HTR-8/SVneo (cell line): ENCODE data around the gene RNPEPL1.

ENCODE experiments used
- DNase-seq: peaks from one replicate; pipeline ENCODE4 v3.0.0; 2011; ENCODE audit warnings: low spot score, mixed read lengths; ENCODE audit not compliant: insufficient read length
- FAIRE-seq: peaks from 2 replicates; lab custom pipeline; 2011; peaks lifted over from hg19 to GRCh38; lab: Jason Lieb, UNC

The RNPEPL1 gene

GRCh38 chr2:240620149-240620731, 52.0 kb downstream of the RNPEPL1 start:
- DNase-seq (no peak), FAIRE-seq (no peak)

GRCh38 chr2:240620859-240621258, 52.6 kb downstream of the RNPEPL1 start:
- FAIRE-seq (no peak), DNase-seq (no peak)

DNA sequence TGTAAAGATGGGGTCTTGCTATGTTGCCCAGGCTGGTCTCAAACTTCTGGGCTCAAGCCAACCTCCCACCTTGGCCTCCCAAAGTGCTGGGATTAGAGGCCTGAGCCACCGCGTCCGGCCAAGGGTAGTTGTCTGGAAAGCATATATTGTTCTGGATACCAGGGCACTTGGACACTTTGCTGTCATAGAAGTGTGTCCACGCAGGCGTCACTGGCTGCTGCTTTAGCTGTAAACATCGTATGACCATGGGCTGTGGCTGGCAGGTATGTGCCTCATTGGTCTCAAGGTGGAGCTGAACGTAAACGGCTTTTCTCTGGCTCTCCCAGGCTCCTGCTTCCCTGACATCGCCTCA, 53.8 kb downstream of the RNPEPL1 start:
- no peak for FAIRE-seq
- DNase-seq = no peak

GRCh38 chr2:240622531-240623235, 54.4 kb downstream of the RNPEPL1 start:
- FAIRE-seq (no peak), DNase-seq (no peak)

DNA sequence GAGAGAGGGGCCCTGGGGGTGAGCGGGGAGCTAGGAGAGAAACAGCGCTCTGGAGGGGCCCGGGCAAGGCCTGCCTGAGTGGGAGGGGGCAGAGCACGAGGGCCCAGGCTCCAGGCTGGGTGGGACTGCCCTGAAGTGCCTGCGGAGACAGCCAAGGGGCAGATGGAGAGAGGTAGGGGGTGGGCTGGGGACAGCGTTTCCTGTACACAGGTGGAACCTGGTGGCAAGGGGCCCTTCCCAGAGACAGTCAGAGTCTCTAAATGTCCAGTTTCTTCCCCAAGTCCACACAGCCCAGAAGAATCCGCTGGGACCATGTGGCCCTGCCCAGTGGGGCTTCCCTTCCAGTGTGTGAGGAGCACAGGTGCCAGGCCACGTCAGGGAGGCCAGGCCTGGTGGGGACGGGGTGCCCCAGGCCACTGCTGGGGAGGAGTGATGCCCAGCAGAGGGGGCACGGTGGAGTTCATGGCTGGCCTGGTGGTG, 55.3 kb downstream of the RNPEPL1 start:
- FAIRE-seq (no peak), DNase-seq (no peak)

DNA sequence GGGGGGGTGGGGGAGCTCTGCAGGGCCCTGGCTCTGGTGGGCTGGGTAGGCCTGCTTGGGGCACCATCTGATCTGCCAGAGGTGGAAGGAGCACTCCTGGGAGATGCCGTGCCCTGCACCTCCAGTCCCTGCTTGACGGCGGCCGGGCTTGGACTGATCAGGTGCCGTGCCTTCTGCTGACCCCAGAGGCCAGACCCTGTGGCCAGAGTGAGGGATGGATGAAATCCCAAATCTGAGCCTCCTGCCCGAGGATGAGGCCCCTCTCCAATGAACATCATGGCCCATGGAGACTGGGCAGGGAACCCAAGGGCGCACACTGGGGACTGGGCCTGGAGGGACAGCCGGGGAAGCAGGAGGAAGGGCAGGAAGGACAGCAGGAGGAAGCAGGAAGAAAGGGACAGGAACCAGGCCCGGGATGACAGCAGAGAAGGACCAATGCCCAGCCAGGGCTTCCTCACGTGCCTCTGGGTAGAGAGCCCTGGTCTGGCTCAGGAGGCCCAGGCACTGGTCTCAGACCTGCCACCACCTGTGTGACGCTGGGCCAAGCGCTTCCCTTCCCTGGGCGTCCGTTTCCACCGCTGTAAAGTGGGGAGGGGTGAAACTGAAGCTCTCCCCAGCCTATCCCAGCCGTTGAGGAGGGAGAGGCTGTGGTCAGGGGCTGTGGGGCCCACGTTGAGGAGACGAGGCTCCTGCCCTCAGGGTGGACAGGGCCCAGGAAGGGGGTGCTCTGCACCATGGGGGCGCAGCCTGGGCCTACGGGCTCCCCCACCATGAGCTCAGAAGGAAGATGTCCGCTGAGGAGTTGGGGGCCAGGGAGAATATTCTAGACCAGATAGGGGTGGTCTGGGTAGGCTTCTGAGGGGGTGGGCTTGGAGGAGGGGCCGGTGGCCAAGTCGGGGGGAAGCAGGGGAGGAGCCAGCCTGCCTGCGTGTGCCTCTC, 56.0 kb downstream of the RNPEPL1 start:
- FAIRE-seq (no peak), DNase-seq (no peak)

DNA sequence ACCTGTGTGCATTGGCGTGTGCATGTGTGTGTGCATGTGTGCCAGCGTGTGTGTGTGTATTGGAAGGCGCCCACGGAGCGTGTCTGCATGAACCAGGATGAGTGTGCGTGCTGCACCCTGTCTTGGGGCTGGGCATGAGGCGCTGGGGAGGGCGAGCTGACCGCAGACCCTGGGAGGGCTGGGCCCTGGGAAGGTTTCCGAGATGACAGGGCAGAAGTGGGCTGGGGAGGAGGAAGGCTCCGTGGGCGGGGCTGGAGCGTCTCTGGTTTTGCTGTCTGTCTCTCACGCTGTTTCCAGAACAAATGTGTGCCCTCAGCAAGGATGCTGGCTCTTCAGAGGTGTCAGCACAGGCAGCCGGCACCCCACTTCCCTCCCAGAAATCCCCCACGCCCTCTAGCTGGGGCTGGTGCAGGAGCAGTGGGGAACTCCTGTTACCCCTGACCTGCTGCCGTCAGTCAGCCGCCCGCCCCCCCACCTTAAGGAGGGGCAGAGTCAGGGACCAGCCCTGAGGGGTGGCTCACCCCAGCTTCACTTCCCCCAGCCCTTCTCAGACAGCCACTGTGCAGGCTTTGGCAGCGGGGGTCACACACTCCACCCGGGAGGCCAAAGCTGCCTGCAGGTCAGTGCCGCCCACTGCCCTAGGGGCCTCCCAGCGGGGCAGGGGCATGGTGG, 56.8 kb downstream of the RNPEPL1 start, which contains the start of gene GPR35:
Gene GPR35 (plus strand): TSS at position 531 of the 672 bp plus-strand sequence. CDS start 4,473 bp downstream, outside the sequence.
- FAIRE-seq (no peak), DNase-seq (no peak)

- DNase-seq = no peak
- no peak for FAIRE-seq
These were observed 58.4 kb downstream of the RNPEPL1 start for GRCh38 chr2:240626531-240627300.

DNA sequence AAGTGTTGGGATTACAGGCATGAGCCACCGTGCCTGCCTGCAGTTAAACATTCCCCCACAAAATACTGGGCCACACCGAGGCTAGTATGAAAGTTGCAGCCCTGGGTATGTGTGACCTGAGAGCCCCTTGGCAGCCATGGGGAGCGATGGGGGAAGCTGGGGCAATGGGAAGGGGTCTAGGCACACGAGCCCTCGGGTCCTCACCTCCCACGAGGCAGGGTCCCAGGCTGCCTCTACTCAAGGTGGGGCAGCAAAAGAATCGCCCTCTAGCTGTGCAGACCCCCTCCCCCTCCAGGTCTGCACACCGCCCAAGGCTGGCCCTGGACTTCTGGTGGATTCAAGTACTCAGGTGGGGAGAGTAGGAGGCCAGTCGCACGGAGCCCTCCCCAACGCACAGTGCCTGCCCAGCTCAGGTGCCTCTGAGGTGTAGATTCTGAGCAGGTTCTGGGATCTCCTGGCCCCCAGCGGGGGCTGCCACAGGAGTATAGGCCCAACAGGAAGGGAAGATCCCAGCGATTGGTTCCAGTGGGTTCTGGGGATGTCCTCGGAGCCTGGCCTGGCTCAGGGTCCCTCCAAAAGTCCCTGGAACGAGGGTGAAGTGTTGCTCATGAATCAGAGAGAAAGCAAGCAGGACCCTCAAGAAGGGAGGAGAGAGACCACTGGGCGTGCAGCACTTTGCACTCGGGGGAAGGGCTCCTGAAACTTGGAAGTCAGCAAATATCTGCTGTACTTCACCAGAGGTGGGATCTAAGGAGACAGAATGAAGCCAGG, 59.6 kb downstream of the RNPEPL1 start:
- FAIRE-seq = no peak
- DNase-seq = no peak

DNA sequence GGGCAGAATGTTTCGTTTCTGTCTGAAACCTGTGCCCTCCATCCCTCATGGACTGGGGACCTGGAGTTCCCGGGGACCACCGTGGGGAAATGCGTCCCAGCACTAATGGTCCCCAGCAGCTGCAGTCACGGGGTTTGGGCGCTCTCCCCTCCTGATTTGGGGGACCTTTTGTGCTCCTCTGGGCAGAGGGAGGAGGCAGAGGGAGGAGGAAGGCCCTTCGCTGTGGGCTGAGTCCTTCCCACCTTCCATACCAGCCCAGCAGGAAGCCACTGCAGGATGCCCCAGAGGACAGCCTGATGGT, 60.2 kb downstream of the RNPEPL1 start:
- FAIRE-seq = no peak

GRCh38 chr2:240628808-240629618, 60.7 kb downstream of the RNPEPL1 start:
- FAIRE-seq (no peak), DNase-seq (no peak)

More for the DNA sequence above, 60.2 kb downstream of the RNPEPL1 start:
- no peak for DNase-seq

GRCh38 chr2:240629619-240629967, 61.3 kb downstream of the RNPEPL1 start:
- FAIRE-seq (no peak), DNase-seq (no peak)

- no peak for FAIRE-seq
- no peak for DNase-seq
These were observed 61.9 kb downstream of the RNPEPL1 start for GRCh38 chr2:240629968-240630770.
